Right cardiac atrium (tissue), 5 donors: ENCODE data around the gene DLG2. TPM values are rescaled to one million over a fixed set of nuclear protein-coding genes. Genes with fewer than 3 reads are reported as not detected.

Experiments
- ATAC-seq, 2 donors: fragments of 200-7000 bp; cut with Tn5 transposase; one replicate each; pipeline versions ENCODE4 v1.8.0 to v1.9.1; 2020; ENCODE audit warnings: moderate library complexity in 2 of 2, mild to moderate bottlenecking in 1 of 2
- DNase-seq, 3 donors: peaks; one replicate each; pipeline ENCODE4 v3.0.0-alpha.2; 2020
- H3K27ac ChIP-seq: one replicate; pipeline ENCODE4 v1.5.1; 2013; ENCODE audit warnings: mild to moderate bottlenecking, low read length, control low read depth, moderate library complexity
- H3K27me3 ChIP-seq: one replicate; pipeline ENCODE4 v1.6.1; 2013; ENCODE audit not compliant: control insufficient read depth, insufficient read depth
- H3K4me1 ChIP-seq: one replicate; pipeline ENCODE4 v1.6.1; 2013; ENCODE audit warnings: low read length; ENCODE audit not compliant: control insufficient read depth, insufficient read depth
- H3K4me3 ChIP-seq: one replicate; pipeline ENCODE4 v1.5.1; 2013; ENCODE audit warnings: low read length, control low read depth
- H3K9me3 ChIP-seq: one replicate; pipeline ENCODE4 v1.6.1; 2013; ENCODE audit warnings: low read length; ENCODE audit not compliant: control insufficient read depth
- WGBS: extraction: QIAGEN DNeasy Blood & Tissue Kit; methylation state at CpG from one replicate; pipeline ENCODE4 v1.1.7; 2013; 5-methylcytosine and 5-hydroxymethylcytosine counted together
- intact Hi-C, 4 donors: fragments of 100-400 bp; cut with DNase I; formaldehyde crosslinking; loops; one replicate each; pipeline versions ENCODE4 v1.11.0 to v1.14.0; 2022 to 2023
- polyA plus RNA-seq: library from polyadenylated mRNA; stranded (reverse); fragments of 200-250 nt; gene quantifications from one replicate; pipeline ENCODE4 v1.2.3, GENCODE V29; 2013
- total RNA-seq, 4 donors: library from RNA; stranded (reverse); fragmentation: NEBNext Ultra II Directional; extraction: Animal tissue kit (Norgen Biotek cat#: 25700); gene quantifications; one replicate each; pipeline ENCODE4 v1.2.1, GENCODE V29; 2021
- donor health status: healthy with polysubstance abuse.
- donor health status: DM: no; HTN: yes; CAD: no.
- donor health status: DM: no; HTN: no; CAD: no.
- donor health status: DM: no; HTN: yes; CAD: no; lungs with severe emphysema.
- donor health status: DM: yes; HTN: yes; CAD: no.

The DLG2 gene
- total and polyA plus RNA-seq, 5 donors = 2.3 to 10.5 (median 9.4) TPM

DNA sequence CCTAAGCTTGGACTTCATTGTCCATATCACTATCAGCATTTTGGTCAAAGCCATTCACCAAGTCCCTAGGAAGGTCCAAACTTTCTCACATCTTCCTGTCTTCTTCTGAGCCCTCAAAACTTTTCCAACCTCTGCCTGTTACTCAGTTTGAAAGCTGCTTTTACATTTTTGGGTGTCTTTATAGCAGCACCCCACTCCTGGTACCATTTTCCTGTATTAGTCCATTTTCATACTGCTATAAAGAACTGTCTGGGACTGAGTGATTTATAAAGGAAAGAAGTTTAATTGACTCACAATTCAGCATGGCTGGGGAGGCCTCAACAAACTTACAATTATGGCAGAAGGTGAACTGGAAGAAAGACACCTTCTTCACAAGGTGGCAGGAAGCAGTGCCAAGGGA, 1624.0 kb downstream of the DLG2 start:
- peaks cover 3% of the 10 kb centered on the region for H3K9me3 ChIP-seq

DNA sequence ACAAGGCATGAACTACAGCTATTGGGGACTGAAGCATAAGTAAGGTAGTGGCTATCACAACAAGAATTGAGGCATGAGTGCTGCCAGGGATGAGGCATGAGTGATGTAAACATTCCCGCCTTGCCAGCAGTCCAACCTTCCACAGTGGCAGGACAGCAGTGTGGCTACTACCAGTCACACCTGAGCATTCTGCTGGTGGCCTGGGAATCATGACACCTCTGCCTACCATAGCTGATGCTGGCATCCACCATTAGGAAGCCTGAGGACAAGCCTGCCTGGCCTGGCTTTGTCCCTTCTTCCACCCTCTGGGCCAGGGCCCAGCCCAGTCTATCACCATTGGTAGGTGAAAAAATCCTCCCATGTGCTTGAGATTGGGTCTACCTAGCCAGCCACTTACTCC, 1628.2 kb downstream of the DLG2 start:
- DNase-seq = no peak
- H3K9me3 ChIP-seq = peaks cover 3% of the 10 kb centered on the region
- H3K27ac ChIP-seq = no peak overlapping the region
- no peak for ATAC-seq
- H3K4me3 ChIP-seq = no peak overlapping the region
- no peaks in the 10 kb centered on the region for H3K4me1 ChIP-seq
- no peaks in the 10 kb centered on the region for H3K27me3 ChIP-seq
- 97% methylated on average over 1 of the region's 1 CpG for WGBS
- intact Hi-C loops = no loop called here

More for the DNA sequence above, 1624.0 kb downstream of the DLG2 start:
- H3K4me1 ChIP-seq = no peaks in the 10 kb centered on the region
- ATAC-seq = no peak
- intact Hi-C loops = no loop called here
- H3K4me3 ChIP-seq = no peak overlapping the region
- DNase-seq = no peak
- H3K27ac ChIP-seq = no peak overlapping the region
- H3K27me3 ChIP-seq = no peaks in the 10 kb centered on the region

DNA sequence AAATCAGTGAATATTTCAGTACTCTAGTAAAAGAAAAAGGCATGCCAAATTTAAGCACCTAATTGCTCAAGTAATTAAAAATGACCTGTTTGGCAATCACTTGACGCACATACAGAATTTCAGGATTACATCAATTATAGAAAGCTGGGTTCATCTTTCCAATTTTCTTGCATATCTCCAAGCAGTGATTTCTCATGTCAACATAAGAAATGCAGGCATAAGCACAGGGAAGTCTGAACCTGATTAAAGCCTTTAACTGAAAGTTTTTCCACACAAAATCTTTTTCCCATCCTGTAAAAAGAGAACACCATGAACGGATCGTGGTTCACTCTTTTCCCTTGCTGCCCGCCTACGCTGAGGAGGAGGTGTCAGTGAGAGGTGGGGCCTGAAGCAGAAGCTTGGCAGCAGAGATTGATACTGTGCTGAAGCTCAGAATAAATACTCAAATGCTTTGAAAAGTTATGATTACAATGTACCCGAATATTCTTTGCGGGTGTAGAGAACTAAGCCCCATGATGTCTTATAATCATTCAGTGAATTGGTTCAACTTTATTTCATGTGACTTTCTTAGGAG, 1636.9 kb downstream of the DLG2 start:
- intact Hi-C loops = no loop called here

DNA sequence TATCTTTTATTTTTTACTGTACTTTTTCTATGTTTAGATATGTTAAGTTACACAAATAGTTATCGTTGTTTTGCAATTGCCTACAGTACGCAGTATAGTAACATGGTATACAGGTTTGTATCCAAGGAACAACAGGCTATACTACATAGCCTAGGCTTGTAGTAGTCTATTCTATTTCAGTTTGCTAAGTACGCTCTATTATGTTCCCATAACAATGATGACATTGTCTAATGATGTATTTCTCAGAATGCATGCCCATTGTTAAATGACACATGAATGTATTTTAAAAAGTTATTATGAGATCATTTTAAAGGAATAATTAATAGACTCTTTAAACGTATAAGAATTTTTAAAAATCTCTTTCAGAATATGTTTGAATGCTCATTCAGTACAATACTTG, 1644.3 kb downstream of the DLG2 start:
- intact Hi-C loops = no loop called here
- no peaks in the 10 kb centered on the region for H3K9me3 ChIP-seq
- no peak for ATAC-seq
- H3K27ac ChIP-seq = no peak overlapping the region
- H3K27me3 ChIP-seq = no peaks in the 10 kb centered on the region
- 90% methylated on average over 4 of the region's 4 CpGs for WGBS
- no peak overlapping the region for H3K4me3 ChIP-seq
- DNase-seq = no peak
- no peaks in the 10 kb centered on the region for H3K4me1 ChIP-seq

More for the DNA sequence above, 1636.9 kb downstream of the DLG2 start:
- ATAC-seq (peak; percentile 71 to 80), DNase-seq (peak; percentile 31 to 62 (median 56))
- no peak overlapping the region for H3K4me3 ChIP-seq
- no peak overlapping the region for H3K27ac ChIP-seq
- H3K27me3 ChIP-seq = no peaks in the 10 kb centered on the region
- H3K4me1 ChIP-seq = no peaks in the 10 kb centered on the region
- no peaks in the 10 kb centered on the region for H3K9me3 ChIP-seq
- 39% methylated on average over 7 of the region's 7 CpGs for WGBS

DNA sequence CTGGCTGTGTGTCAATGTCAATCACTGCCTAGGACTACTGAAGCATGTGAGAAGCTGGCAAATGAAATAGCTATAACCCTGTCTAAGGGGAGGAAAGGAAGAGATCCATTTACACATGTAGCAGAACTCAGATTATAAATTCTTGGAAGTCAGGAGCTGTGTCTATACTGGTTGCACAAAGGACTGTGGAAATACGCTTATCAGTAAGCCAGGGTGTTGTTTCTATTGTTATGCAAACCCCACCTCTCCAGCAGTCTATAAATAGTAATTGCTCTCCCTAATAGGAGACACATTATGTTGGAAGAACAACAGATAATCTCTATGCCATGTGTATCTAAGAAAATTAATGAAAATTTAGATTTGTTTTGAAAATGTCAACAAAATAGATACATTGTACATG, 1647.6 kb downstream of the DLG2 start:
- no peak overlapping the region for H3K27ac ChIP-seq
- H3K27me3 ChIP-seq = no peaks in the 10 kb centered on the region
- intact Hi-C loops = no loop called here
- ATAC-seq = no peak
- no peak overlapping the region for H3K4me3 ChIP-seq
- no peaks in the 10 kb centered on the region for H3K9me3 ChIP-seq
- DNase-seq = no peak
- H3K4me1 ChIP-seq = no peaks in the 10 kb centered on the region
- WGBS = 56% methylated on average over 1 of the region's 1 CpG

DNA sequence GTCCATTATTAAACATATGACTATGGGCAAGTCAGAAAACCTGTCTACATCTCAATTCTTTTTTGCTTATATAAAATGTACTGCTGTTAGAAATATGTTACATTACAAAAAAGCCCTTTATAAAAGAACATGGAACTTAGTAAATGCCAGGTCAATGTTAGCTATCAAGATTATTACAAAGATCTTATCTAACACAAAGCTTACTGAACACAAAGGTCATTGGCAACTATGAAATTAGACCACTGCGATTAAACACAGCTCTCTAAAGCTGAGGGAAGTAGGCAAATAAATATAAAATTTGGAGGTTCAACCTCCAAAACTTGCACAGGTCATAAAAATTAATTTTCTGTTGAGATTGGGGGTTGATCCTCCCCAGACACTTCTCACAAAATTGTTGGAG, 1648.2 kb downstream of the DLG2 start:
- intact Hi-C loops = no loop called here
- Histone ChIP-seq H3K27ac (no peak overlapping the region), H3K4me1 (no peaks in the 10 kb centered on the region), H3K27me3 (no peaks in the 10 kb centered on the region), H3K4me3 (no peak overlapping the region), H3K9me3 (no peaks in the 10 kb centered on the region)
- ATAC-seq (no peak), DNase-seq (no peak)
- WGBS = 87% methylated on average over 1 of the region's 1 CpG

DNA sequence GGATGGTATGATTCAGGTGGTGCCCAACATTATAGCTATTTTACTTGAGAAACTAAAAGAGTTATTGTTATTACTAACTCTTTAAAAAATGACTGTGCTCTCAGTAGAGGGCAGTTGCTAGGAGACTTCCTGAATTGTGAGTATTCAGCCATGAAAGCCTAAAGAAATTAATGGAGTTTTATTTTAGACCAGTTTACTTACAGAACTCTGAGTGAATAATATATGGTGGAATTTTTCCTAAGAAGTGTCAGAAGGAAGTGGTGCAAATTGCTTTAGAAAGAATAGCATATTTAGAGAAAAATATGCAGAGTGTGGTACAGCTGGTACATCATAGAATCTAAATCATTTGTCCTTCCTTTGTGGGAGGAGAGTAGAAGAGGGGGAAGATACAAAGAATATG, 1651.1 kb downstream of the DLG2 start:
- no peaks in the 10 kb centered on the region for H3K9me3 ChIP-seq
- no peak overlapping the region for H3K4me3 ChIP-seq
- intact Hi-C loops = no loop called here
- H3K27me3 ChIP-seq = no peaks in the 10 kb centered on the region
- no peaks in the 10 kb centered on the region for H3K4me1 ChIP-seq
- DNase-seq (no peak), ATAC-seq (no peak)
- no peak overlapping the region for H3K27ac ChIP-seq

DNA sequence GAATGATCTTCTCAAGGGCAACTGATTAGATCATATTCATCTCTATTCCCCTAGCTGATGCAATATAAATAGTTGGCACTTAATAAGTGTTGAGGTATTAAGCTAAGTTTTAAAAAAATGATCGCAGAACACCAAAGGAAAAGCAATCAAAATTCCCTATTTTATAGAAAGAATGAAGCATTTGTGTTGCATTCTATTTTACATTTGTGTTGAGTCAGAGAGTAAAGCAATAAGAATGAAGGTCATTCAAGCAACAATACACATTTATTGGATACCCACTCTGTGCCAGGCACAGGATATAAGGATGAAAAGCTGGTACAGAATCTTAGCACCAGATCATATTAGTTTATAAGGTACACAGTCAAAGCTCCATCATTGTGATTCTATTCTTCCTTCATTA, 1654.6 kb downstream of the DLG2 start:
- Histone ChIP-seq H3K9me3 (no peaks in the 10 kb centered on the region), H3K4me1 (no peaks in the 10 kb centered on the region), H3K27ac (no peak overlapping the region), H3K4me3 (no peak overlapping the region), H3K27me3 (no peaks in the 10 kb centered on the region)
- DNase-seq (no peak), ATAC-seq (no peak)
- WGBS = 85% methylated on average over 1 of the region's 1 CpG
- intact Hi-C loops = no loop called here

DNA sequence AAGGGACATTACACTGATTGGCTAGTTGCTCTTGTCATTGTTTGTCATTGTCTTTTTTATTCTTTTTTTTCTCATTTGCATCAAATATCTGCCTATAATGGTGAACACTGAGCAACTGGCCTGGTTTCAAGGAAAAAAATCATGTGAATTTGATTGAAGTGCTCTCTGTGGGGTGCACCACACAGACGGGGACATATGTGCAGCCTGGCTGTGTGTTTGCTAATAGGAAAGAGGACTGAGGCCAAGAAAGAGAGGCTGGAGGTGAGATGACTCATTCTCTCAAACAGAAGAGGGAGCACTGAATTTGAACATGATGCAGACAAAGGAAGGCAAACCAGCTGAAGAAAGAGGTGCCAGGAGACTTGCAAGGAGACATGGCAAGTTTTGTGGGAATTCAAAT, 1656.1 kb downstream of the DLG2 start:
- intact Hi-C loops = no loop called here
- 48% methylated on average over 1 of the region's 1 CpG for WGBS
- no peak overlapping the region for H3K4me3 ChIP-seq
- ATAC-seq (no peak), DNase-seq (no peak)
- H3K4me1 ChIP-seq = no peaks in the 10 kb centered on the region
- H3K27me3 ChIP-seq = no peaks in the 10 kb centered on the region
- no peaks in the 10 kb centered on the region for H3K9me3 ChIP-seq
- H3K27ac ChIP-seq = no peak overlapping the region

DNA sequence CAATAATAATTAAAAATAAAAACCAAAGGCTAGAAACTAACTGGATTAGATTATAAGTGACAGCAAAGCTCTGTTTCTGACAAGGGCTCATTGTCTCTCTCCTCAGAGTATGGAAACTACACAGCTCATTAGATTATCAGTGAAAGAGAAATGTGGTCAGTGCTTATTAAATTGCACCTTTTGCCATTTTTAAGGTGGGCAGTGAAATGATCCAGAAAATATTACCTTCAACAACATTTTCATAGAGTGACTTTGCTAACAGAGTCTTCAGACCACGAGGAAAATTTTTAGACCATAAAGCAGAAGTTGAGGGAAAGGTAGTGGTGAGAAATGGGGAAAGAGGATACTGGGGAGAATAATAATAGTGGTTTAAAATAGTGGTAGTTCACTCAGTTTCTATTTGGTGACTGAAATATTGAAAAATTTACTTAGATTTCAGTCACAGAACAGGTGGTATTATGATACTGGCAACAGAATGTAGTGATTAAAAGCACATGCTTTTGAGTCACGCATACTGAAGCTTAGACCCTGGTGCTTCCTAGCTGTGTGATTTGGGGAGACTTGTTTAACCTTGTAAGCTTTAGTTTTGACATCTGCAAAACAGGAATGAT, 1657.0 kb downstream of the DLG2 start:
- DNase-seq (no peak), ATAC-seq (no peak)
- 77% methylated on average over 2 of the region's 2 CpGs for WGBS
- no peak overlapping the region for H3K4me3 ChIP-seq
- no peaks in the 10 kb centered on the region for H3K27me3 ChIP-seq
- no peak overlapping the region for H3K27ac ChIP-seq
- intact Hi-C loops = no loop called here
- no peaks in the 10 kb centered on the region for H3K4me1 ChIP-seq
- no peaks in the 10 kb centered on the region for H3K9me3 ChIP-seq

DNA sequence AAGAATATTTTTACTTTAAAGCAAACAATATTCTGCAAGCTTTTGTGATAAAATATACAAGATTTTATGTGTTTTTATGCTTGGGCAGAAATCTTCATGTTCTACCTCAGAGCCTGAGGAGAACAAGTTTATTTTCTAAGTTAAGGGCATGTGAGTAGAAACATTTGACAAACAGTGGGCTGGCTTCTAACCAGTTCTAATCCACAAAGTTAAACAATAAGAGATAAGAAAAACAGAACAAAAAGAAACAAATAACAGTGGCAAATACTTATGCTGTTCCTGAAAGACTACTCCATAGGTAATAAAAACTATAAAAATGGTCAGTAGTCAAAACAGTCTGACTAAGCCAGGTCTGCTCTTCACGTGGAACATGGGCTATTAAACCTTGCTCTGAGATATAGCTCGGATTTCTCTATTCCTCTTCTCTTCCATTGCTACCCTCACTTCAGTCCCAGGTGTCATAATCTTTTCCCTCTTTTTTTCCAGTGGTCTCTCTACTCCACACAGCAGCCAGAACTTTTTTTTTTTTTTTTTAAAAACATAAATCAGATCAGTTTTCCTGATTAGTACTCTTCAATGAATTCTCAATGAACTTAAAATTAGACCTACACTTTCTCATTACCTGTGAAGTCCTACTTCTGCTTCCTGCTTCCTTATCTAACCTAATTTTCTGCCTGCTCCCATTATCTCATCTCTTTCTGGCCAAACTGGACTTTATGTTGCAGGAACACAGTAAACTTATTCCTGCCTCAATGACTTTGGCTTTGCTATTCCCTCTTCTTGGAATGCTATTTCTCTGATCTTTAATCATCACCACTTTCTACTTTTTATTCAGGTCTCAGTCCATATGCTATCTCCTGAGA, 1669.9 kb downstream of the DLG2 start:
- DNase-seq = no peak
- ATAC-seq = no peak
- Histone ChIP-seq H3K27ac (no peak overlapping the region), H3K27me3 (no peaks in the 10 kb centered on the region), H3K4me1 (no peaks in the 10 kb centered on the region), H3K4me3 (no peak overlapping the region), H3K9me3 (no peaks in the 10 kb centered on the region)
- WGBS = 67% methylated on average over 2 of the region's 2 CpGs
- intact Hi-C loops = no loop called here
